ENCODE results near the gene DNAJC5. TPM values are rescaled to one million over a fixed set of nuclear protein-coding genes. Genes with fewer than 3 reads are reported as not detected.
A peak's percentile ranks its signal among the peaks of the same experiment; 100 is the strongest.

The DNAJC5 gene
- total and polyA plus RNA-seq, 2 of the 8 experiments (the other 6 are each of a cell fraction or from before 2014, with no cell fraction given) = 19.2 to 31.2 TPM

- no peak overlapping the region for H3K4me2 ChIP-seq (ENCODE audit: insufficient read depth in 1 of 2, low read depth in 2 of 2, low read length in 2 of 2)
- H3K27ac ChIP-seq (ENCODE audit: low read depth, low read length) = no peak overlapping the region
- WGBS, 2 experiments (ENCODE audit: extremely low coverage in 1 of 2, insufficient coverage in 1 of 2, insufficient read length in 1 of 2, insufficient replicate concordance in 2 of 2, low coverage in 1 of 2, low lambda C conversion rate in 2 of 2, missing lambda C conversion rate in 1 of 2) = 65% methylated on average over 16 of the region's 17 CpGs; no CpG with 5 or more reads in 1 of the 2 experiments
These were observed 34.4 kb upstream of the DNAJC5 start for GRCh38 chr20:63860325-63861051.

More at GRCh38 chr20:63860325-63861051, 34.4 kb upstream of the DNAJC5 start:
- TF ChIP-seq JUND (IDR thresholded peaks at IDR 0.05; ENCODE audit: low read length) (no peak), HDAC6 (IDR thresholded peaks at IDR 0.05; ENCODE audit: low read depth, low read length) (no peak), POLR2AphosphoS5 (IDR thresholded peaks at IDR 0.05; ENCODE audit: low read depth, low read length) (no peak)
- Histone ChIP-seq H3K4me1 (replicated peaks in 1 of 4; ENCODE audit: control insufficient read depth in 3 of 4, insufficient read depth in 4 of 4, low read length in 3 of 4) (peaks cover 7 to 34% (median 31%) of the 10 kb centered on the region in 4 experiments), H3K4ac (replicated peaks; ENCODE audit: insufficient read length, low read depth, low read length) (no peak overlapping the region), H3K18ac (ENCODE audit: extremely low read depth, low read length) (no peak overlapping the region), H4K20me1 (replicated peaks in 1 of 2; ENCODE audit: control insufficient read depth in 1 of 2, insufficient read depth in 2 of 2, low read length in 2 of 2) (peaks cover 0 to 4% of the 10 kb centered on the region in 2 experiments), H2BK20ac (ENCODE audit: low read length) (no peak overlapping the region), H3K27me3 (replicated peaks in 1 of 4; ENCODE audit: control insufficient read depth in 3 of 4, extremely low read depth in 1 of 4, insufficient read depth in 3 of 4, low read length in 3 of 4) (no peaks in the 10 kb centered on the region), H2BK5ac (ENCODE audit: low read depth, low read length) (peak overlapping the region; percentile 66; the same call in 1 of the 2 replicates), H3K36me3 (ENCODE audit: control insufficient read depth in 2 of 4, insufficient read depth in 4 of 4, low read length in 3 of 4) (peaks cover 0 to 17% (median 0%) of the 10 kb centered on the region in 4 experiments; a peak in 1 of 8 replicates), H2BK12ac (ENCODE audit: low read depth, low read length) (no peak overlapping the region), H2BK15ac (ENCODE audit: low read length) (no peak overlapping the region), H2AFZ (ENCODE audit: low read length) (no peak overlapping the region), H4K91ac (replicated peaks; ENCODE audit: insufficient read length, low read length) (no peak overlapping the region), H3K9me3 (ENCODE audit: insufficient read depth in 2 of 2, low read depth in 1 of 2, low read length in 1 of 2) (no peaks in the 10 kb centered on the region), H4K5ac (ENCODE audit: insufficient read length, low read depth, low read length) (no peak overlapping the region), H3K9ac (replicated peaks in 1 of 4; ENCODE audit: extremely low read depth in 1 of 4, low read depth in 3 of 4, low read length in 3 of 4) (no peak overlapping the region), H2BK120ac (replicated peaks; ENCODE audit: low read depth, low read length) (no peak overlapping the region), H3K56ac (replicated peaks; ENCODE audit: insufficient read length, low read depth, low read length) (no peak overlapping the region), H3K79me2 (ENCODE audit: control insufficient read depth in 1 of 2, insufficient read depth in 2 of 2, low read length in 2 of 2) (peaks cover 0 to 8% of the 10 kb centered on the region in 2 experiments; a peak in 1 of 4 replicates), H3K79me1 (ENCODE audit: low read depth, low read length) (peaks cover 6% of the 10 kb centered on the region; the same call in 1 of the 2 replicates), H3K23ac (ENCODE audit: insufficient read length) (no peak overlapping the region), H4K8ac (ENCODE audit: extremely low read depth, insufficient read depth, low read length) (peak overlapping the region; percentile 45; the same call in 1 of the 2 replicates), H3K4me3 (ENCODE audit: extremely low read depth in 1 of 4, insufficient read depth in 2 of 4, low read depth in 3 of 4, low read length in 4 of 4) (no peak overlapping the region), H3K14ac (ENCODE audit: insufficient read length) (no peak overlapping the region), H3K23me2 (ENCODE audit: low read depth, low read length) (peaks cover 8% of the 10 kb centered on the region; the same call in 1 of the 2 replicates), H2AK5ac (ENCODE audit: low read depth, low read length) (no peak overlapping the region)
- FAIRE-seq (no peak), DNase-seq (ENCODE audit: low read depth in 1 of 2, low spot score in 2 of 2) (peak in 1 of 2 experiments; percentile 61)
- POLR2A ChIA-PET (ENCODE audit: partially characterized antibody) = interaction anchor here (0.6 to 5.9 kb wide), 2 partner anchors 13 to 226 kb away, joined by 3 to 52 read pairs; no protein-coding TSS in a partner anchor
- CTCF ChIA-PET (ENCODE audit: partially characterized antibody) = interaction anchor here (1.0 to 3.6 kb wide), 6 partner anchors 13 to 87 kb away, joined by 3 to 14 read pairs (median 4); no protein-coding TSS in a partner anchor

Data from H1 (cell line).